ENCODE results near the gene AHNAK2.
"Not testable (repeated sequence)": the region's sequence is repeated elsewhere in the genome, so short reads cannot be mapped to it uniquely, and the experiment has no call there.

The AHNAK2 gene

DNA sequence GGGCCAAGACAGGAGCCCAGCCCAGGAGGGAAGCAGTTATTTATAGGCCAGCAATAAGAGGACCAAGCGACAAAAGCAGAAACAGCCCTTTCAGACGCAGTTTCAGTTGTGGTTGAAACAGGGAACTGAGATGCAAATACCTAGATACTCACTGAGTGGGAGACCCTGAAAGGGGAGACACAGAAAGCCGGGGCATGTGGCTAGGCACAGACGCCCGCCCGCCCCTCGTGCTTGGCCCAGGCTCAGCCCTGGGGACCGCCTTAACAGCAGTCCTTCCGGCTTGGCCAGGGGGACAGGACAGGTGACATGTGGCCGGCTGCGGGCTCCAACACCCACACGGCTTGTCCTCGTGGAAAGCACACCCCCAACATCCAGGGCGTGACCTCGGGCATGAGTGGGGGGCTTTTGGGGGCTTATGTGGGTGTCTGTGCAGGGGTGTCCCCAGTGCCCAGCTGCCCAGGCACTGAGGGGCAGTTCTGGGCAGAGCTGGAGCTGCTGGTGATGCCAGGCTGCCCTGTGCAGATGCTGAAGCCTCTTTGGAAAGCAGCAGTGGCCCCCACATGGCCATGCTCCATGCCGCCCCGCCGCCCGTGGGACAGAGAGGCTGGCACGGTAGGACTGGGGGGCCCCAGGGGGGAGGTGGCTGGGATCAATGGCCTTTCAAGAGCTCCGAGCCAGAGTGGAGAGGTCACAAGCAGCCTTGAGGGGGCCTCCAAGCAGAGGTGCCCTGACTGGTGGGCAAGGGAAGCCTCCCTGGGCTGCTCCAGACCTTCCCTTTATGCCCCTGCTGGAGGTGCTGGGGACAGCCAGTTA, 51.3 kb downstream of the AHNAK2 start:
- no peaks in the 10 kb centered on the region for H3K9me3 ChIP-seq (ENCODE audit: control insufficient read depth, insufficient read depth, low read length)
- H3K9ac ChIP-seq (ENCODE audit: low read depth, low read length), result no peak overlapping the region
- H3K4me3 ChIP-seq (ENCODE audit: low read depth, low read length), result no peak overlapping the region
- H3K4me1 ChIP-seq (ENCODE audit: control insufficient read depth, insufficient read depth, low read length), result no peaks in the 10 kb centered on the region
- no peaks in the 10 kb centered on the region for H3K36me3 ChIP-seq (ENCODE audit: control insufficient read depth, insufficient read depth, low read length)
- H3K27me3 ChIP-seq (ENCODE audit: control insufficient read depth, insufficient read depth, low read length), result peaks cover 16% of the 10 kb centered on the region

DNA sequence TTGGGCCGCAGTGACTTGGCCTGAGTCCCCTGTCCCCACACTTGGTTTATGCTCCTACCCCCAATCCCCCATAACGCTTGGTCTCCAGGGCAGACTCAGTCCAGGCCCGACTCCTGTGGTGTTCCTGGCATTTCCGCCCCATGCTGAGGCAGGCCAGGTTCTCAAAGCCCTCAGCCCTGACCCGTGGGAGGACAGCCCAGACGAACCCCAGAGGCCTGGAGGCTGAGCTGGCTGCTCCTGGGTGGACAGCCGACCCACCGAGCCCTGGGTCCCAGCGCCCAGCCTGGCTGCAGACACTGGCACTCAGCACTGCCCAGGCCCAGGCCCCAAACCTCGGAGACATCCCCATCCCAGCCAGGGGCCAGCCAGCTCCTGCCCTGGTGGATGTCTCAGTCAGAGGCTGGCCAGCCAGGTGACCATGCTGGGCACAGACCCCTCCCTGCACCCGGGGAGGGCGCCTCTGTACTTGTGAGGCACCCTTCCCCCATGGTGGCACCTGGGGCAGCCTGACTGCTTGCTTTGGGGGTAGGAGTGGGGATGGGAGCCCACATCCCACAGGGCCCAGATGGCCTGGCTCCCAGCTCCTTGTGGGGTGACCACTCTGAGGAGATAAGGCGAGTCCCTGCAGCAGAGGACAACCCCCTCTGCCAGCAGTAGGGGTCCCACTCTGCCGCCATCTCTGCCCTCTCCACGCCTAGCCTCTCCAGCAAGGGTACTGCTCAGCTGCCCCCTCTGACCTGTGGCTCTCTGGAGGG, 52.1 kb downstream of the AHNAK2 start:
- H3K4me3 ChIP-seq (ENCODE audit: low read depth, low read length), result no peak overlapping the region
- no peaks in the 10 kb centered on the region for H3K9me3 ChIP-seq (ENCODE audit: control insufficient read depth, insufficient read depth, low read length)
- peaks cover 8% of the 10 kb centered on the region for H3K27me3 ChIP-seq (ENCODE audit: control insufficient read depth, insufficient read depth, low read length)
- H3K9ac ChIP-seq (ENCODE audit: low read depth, low read length), result no peak overlapping the region
- no peaks in the 10 kb centered on the region for H3K4me1 ChIP-seq (ENCODE audit: control insufficient read depth, insufficient read depth, low read length)
- no peaks in the 10 kb centered on the region for H3K36me3 ChIP-seq (ENCODE audit: control insufficient read depth, insufficient read depth, low read length)

GRCh38 chr14:104925214-104925854, 52.8 kb downstream of the AHNAK2 start:
- no peaks in the 10 kb centered on the region for H3K9me3 ChIP-seq (ENCODE audit: control insufficient read depth, insufficient read depth, low read length)
- no peak overlapping the region for H3K4me3 ChIP-seq (ENCODE audit: low read depth, low read length)
- no peak overlapping the region for H3K9ac ChIP-seq (ENCODE audit: low read depth, low read length)
- no peaks in the 10 kb centered on the region for H3K4me1 ChIP-seq (ENCODE audit: control insufficient read depth, insufficient read depth, low read length)
- H3K27me3 ChIP-seq (ENCODE audit: control insufficient read depth, insufficient read depth, low read length), result peaks cover 7% of the 10 kb centered on the region
- no peaks in the 10 kb centered on the region for H3K36me3 ChIP-seq (ENCODE audit: control insufficient read depth, insufficient read depth, low read length)

GRCh38 chr14:104924421-104925213, 53.6 kb downstream of the AHNAK2 start, which contains the start of gene PLD4:
TSS of gene PLD4 (plus strand) at chr14:104924879. CDS start at chr14:104927141, 2,262 bp downstream.
- Histone ChIP-seq H3K27me3 (ENCODE audit: control insufficient read depth, insufficient read depth, low read length) (peaks cover under 1% of the 10 kb centered on the region), H3K4me1 (ENCODE audit: control insufficient read depth, insufficient read depth, low read length) (no peaks in the 10 kb centered on the region), H3K36me3 (ENCODE audit: control insufficient read depth, insufficient read depth, low read length) (no peaks in the 10 kb centered on the region), H3K9ac (ENCODE audit: low read depth, low read length) (no peak within 1 kb of the TSS), H3K4me3 (ENCODE audit: low read depth, low read length) (no peak within 1 kb of the TSS), H3K9me3 (ENCODE audit: control insufficient read depth, insufficient read depth, low read length) (no peaks in the 10 kb centered on the region)

DNA sequence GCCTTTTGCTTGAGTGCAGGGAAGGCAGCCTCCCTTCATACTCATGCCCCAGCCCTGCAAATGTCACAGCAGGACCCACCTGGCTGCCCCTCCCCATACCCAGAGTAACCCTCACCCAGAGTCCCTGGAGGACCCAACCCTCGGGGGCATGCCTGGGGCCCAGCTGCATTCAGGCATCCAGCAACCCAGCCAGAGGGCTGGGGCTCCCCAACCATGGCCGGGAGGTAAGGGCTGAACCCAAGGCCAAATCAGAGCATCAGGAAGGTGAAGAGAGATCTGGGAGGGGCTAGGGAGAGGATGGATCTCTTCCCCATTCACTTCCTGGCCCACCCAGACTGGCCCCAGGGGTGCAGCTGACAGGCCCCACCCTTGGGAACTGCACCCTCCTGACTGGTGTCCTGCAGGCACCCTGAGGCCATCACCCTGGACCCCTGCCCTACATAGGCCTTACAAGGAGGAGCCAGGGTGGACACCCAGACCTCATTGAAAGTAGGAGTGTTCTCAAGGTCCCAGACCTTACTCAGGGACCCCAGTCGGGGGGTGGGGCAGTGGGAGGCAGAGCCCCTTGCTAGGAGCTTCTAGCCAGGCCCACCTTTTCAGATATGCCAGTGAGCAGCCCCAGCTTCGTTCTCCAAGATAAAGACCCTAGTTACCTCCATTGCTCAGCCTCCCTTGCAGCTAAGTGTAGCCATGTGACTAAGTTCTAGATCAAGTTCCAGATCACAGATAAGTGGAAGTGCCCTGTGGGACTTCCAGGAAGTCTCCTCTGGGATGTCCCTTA, 54.3 kb downstream of the AHNAK2 start:
- Histone ChIP-seq H3K9ac (ENCODE audit: low read depth, low read length) (no peak overlapping the region), H3K4me1 (ENCODE audit: control insufficient read depth, insufficient read depth, low read length) (no peaks in the 10 kb centered on the region)

DNA sequence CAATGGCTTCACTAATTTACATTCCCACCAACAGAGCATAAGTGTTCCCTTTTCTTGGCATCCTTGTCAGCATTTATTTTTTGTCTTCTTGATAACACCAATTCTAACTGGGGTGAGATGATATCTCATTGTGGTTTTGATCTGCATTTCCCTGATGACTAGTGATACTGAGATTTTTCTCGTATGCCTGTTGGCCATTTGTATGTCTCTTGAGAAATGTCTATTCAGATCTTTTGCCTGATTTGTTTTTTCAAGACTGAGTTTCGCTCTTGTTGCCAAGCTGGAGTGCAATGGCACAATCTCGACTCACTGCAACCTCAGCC, 58.2 kb downstream of the AHNAK2 start:
- Histone ChIP-seq H3K9ac (ENCODE audit: low read depth, low read length) (no peak overlapping the region), H3K4me1 (ENCODE audit: control insufficient read depth, insufficient read depth, low read length) (no peaks in the 10 kb centered on the region), H3K9me3 (ENCODE audit: control insufficient read depth, insufficient read depth, low read length) (no peaks in the 10 kb centered on the region), H3K36me3 (ENCODE audit: control insufficient read depth, insufficient read depth, low read length) (no peaks in the 10 kb centered on the region), H3K27me3 (ENCODE audit: control insufficient read depth, insufficient read depth, low read length) (no peaks in the 10 kb centered on the region), H3K4me3 (ENCODE audit: low read depth, low read length) (no peak overlapping the region)

More for the DNA sequence above, 54.3 kb downstream of the AHNAK2 start:
- no peaks in the 10 kb centered on the region for H3K9me3 ChIP-seq (ENCODE audit: control insufficient read depth, insufficient read depth, low read length)
- no peaks in the 10 kb centered on the region for H3K27me3 ChIP-seq (ENCODE audit: control insufficient read depth, insufficient read depth, low read length)
- H3K36me3 ChIP-seq (ENCODE audit: control insufficient read depth, insufficient read depth, low read length), result no peaks in the 10 kb centered on the region
- H3K4me3 ChIP-seq (ENCODE audit: low read depth, low read length), result no peak overlapping the region

- not testable (repeated sequence) for H3K9ac ChIP-seq (ENCODE audit: low read depth, low read length)
Observed at GRCh38 chr14:104919152-104919992, 58.8 kb downstream of the AHNAK2 start.

GRCh38 chr14:104917993-104918392, 60.2 kb downstream of the AHNAK2 start:
- H3K9me3 ChIP-seq (ENCODE audit: control insufficient read depth, insufficient read depth, low read length), result no peaks in the 10 kb centered on the region
- H3K27me3 ChIP-seq (ENCODE audit: control insufficient read depth, insufficient read depth, low read length), result no peaks in the 10 kb centered on the region
- H3K4me1 ChIP-seq (ENCODE audit: control insufficient read depth, insufficient read depth, low read length), result no peaks in the 10 kb centered on the region
- H3K36me3 ChIP-seq (ENCODE audit: control insufficient read depth, insufficient read depth, low read length), result no peaks in the 10 kb centered on the region
- no peak overlapping the region for H3K9ac ChIP-seq (ENCODE audit: low read depth, low read length)
- H3K4me3 ChIP-seq (ENCODE audit: low read depth, low read length), result no peak overlapping the region

More at GRCh38 chr14:104919152-104919992, 58.8 kb downstream of the AHNAK2 start:
- not testable (repeated sequence) for H3K4me3 ChIP-seq (ENCODE audit: low read depth, low read length); H3K9me3 ChIP-seq (ENCODE audit: control insufficient read depth, insufficient read depth, low read length); H3K4me1 ChIP-seq (ENCODE audit: control insufficient read depth, insufficient read depth, low read length); H3K36me3 ChIP-seq (ENCODE audit: control insufficient read depth, insufficient read depth, low read length); H3K27me3 ChIP-seq (ENCODE audit: control insufficient read depth, insufficient read depth, low read length)

- Histone ChIP-seq H3K27me3 (ENCODE audit: control insufficient read depth, insufficient read depth, low read length) (no peaks in the 10 kb centered on the region), H3K36me3 (ENCODE audit: control insufficient read depth, insufficient read depth, low read length) (no peaks in the 10 kb centered on the region), H3K4me3 (ENCODE audit: low read depth, low read length) (no peak overlapping the region), H3K4me1 (ENCODE audit: control insufficient read depth, insufficient read depth, low read length) (no peaks in the 10 kb centered on the region), H3K9me3 (ENCODE audit: control insufficient read depth, insufficient read depth, low read length) (no peaks in the 10 kb centered on the region), H3K9ac (ENCODE audit: low read depth, low read length) (no peak overlapping the region)
Observed at GRCh38 chr14:104917116-104917515, 61.1 kb downstream of the AHNAK2 start.

DNA sequence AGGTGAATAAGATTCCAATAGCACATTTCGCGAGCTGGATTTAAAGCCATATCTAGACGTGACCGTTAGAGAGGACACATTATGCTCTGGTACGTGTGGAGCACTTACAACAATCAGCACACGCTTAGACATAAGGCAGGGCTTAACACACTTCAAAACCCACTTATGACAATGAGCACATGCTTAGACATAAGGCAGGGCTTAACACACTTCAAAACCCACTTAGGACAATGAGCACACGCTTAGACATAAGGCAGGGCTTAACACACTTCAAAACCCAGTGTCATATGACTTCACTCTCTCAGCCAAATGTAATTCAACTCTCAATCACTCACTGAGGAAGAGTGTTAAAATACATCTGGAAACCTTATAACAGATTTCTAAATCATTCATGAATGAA, 64.7 kb downstream of the AHNAK2 start:
- no peak overlapping the region for H3K4me3 ChIP-seq (ENCODE audit: low read depth, low read length)
- H3K9me3 ChIP-seq (ENCODE audit: control insufficient read depth, insufficient read depth, low read length), result no peaks in the 10 kb centered on the region
- no peaks in the 10 kb centered on the region for H3K27me3 ChIP-seq (ENCODE audit: control insufficient read depth, insufficient read depth, low read length)
- H3K4me1 ChIP-seq (ENCODE audit: control insufficient read depth, insufficient read depth, low read length), result no peaks in the 10 kb centered on the region
- H3K36me3 ChIP-seq (ENCODE audit: control insufficient read depth, insufficient read depth, low read length), result no peaks in the 10 kb centered on the region
- no peak overlapping the region for H3K9ac ChIP-seq (ENCODE audit: low read depth, low read length)
